ENCODE measurements around the gene CDH23.

- TF ChIP-seq CTCF (conservative IDR thresholded peaks at IDR 0.05; ENCODE audit: low read depth, low read length) (no peak), EZH2 (IDR thresholded peaks at IDR 0.05; ENCODE audit: low read length, unreplicated experiment) (no peak)
Observed at GRCh38 chr10:71502190-71502589, 105.5 kb downstream of the CDH23 start.
